Measurements from ENCODE around the gene SYT12.

DNA sequence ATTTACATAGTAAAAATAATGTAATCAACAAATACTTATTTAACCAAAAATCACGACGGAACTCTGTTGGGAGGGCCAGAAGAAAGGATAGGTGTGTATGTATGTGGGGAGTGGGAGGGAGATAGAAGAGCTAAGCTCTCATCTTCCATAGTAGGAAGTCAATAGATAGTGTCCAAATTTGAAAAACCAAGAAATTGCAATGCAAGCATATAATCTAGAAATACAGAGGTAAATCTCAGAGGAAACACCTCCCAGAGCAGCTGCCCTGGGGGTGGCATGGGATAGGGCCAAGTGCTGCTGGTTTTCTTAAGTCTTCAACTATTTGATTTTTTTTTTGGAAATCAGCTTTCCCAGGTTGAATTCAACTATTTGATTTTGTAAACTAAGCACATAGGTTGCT is 30.9 kb upstream of the SYT12 start:
- no peak for TF ChIP-seq EZH2 (IDR thresholded peaks at IDR 0.05; ENCODE audit: borderline replicate concordance, low read depth, low read length, poor library complexity, severe bottlenecking)
- TF ChIP-seq, protein P1, sequence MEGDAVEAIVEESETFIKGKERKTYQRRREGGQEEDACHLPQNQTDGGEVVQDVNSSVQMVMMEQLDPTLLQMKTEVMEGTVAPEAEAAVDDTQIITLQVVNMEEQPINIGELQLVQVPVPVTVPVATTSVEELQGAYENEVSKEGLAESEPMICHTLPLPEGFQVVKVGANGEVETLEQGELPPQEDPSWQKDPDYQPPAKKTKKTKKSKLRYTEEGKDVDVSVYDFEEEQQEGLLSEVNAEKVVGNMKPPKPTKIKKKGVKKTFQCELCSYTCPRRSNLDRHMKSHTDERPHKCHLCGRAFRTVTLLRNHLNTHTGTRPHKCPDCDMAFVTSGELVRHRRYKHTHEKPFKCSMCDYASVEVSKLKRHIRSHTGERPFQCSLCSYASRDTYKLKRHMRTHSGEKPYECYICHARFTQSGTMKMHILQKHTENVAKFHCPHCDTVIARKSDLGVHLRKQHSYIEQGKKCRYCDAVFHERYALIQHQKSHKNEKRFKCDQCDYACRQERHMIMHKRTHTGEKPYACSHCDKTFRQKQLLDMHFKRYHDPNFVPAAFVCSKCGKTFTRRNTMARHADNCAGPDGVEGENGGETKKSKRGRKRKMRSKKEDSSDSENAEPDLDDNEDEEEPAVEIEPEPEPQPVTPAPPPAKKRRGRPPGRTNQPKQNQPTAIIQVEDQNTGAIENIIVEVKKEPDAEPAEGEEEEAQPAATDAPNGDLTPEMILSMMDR (conservative IDR thresholded peaks at IDR 0.05; ENCODE audit: low read depth, low read length) = no peak
